Measurements from ENCODE around the gene TIMMDC1. TPM values are rescaled to one million over a fixed set of nuclear protein-coding genes. Genes with fewer than 3 reads are reported as not detected.

The TIMMDC1 gene
- total and polyA plus RNA-seq, 2 experiments from 2014 or later = 54.3 to 160 TPM

DNA sequence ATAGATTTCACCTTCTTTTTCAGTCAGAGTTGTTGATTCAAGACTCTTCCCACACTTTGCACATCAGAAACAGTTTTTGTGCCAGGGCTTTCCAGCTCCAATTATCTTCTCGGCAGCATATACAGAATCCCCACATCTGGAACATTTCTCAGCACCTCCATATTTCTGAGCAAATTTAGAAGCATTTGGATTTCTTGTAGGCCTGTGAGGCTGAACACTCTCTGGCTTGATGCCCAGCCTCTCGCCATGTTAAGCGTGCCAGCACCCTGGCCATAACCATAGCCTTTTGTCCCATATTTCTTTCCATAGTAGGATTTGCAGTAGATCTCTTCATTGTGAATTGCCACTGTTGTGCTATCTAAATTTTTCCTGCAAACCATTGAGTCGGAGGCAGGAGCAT is 32.8 kb downstream of the TIMMDC1 start:
- Histone ChIP-seq H3K9me3 (ENCODE audit: low read depth) (no peaks in the 10 kb centered on the region), H3K27ac (no peak overlapping the region), H3K4me1 (ENCODE audit: insufficient read depth) (peaks cover 11% of the 10 kb centered on the region), H3K4me3 (no peak overlapping the region), H3K9ac (no peak overlapping the region), H3K79me2 (ENCODE audit: insufficient read depth) (no peaks in the 10 kb centered on the region), H3K27me3 (replicated peaks; ENCODE audit: insufficient read depth) (no peaks in the 10 kb centered on the region), H3F3A (ENCODE audit: insufficient read depth) (peaks cover 4% of the 10 kb centered on the region), H4K20me1 (ENCODE audit: insufficient read depth) (no peaks in the 10 kb centered on the region), H3K36me3 (ENCODE audit: low read depth) (no peaks in the 10 kb centered on the region), H2AFZ (no peak overlapping the region), H3K4me2 (ENCODE audit: unreplicated experiment) (no peak overlapping the region), H3K9me2 (ENCODE audit: insufficient read depth) (no peaks in the 10 kb centered on the region)
- no peak for TF ChIP-seq EZH2phosphoT487 (IDR thresholded peaks at IDR 0.05; ENCODE audit: insufficient read depth, low read depth)
- no peak for TF ChIP-seq EZH2 (IDR thresholded peaks at IDR 0.05; ENCODE audit: insufficient read depth, poor library complexity, severe bottlenecking)
- in situ Hi-C loops (cut with MboI) = loop anchor here (25.0 kb wide), 1 partner anchor 656 kb away; no protein-coding TSS in a partner anchor
- WGBS, 2 experiments (ENCODE audit: low coverage in 1 of 2, low lambda C conversion rate in 2 of 2, missing lambda C conversion rate in 2 of 2) = 69 to 73% methylated on average over 4 of the region's 4 CpGs
- no peak for DNase-seq

- no peaks in the 10 kb centered on the region for H4K20me1 ChIP-seq (ENCODE audit: insufficient read depth)
- in situ Hi-C loops (cut with MboI) = loop anchor here (25.0 kb wide), 1 partner anchor 653 kb away; no protein-coding TSS in a partner anchor
- no peaks in the 10 kb centered on the region for H3K36me3 ChIP-seq (ENCODE audit: low read depth)
- H3K9me3 ChIP-seq (ENCODE audit: low read depth) = no peaks in the 10 kb centered on the region
- H3K4me3 ChIP-seq = no peak overlapping the region
- 25 to 36% methylated on average over 1 of the region's 1 CpG for WGBS, 2 experiments (ENCODE audit: low coverage in 1 of 2, low lambda C conversion rate in 2 of 2, missing lambda C conversion rate in 2 of 2)
- no peaks in the 10 kb centered on the region for H3K9me2 ChIP-seq (ENCODE audit: insufficient read depth)
- H3K9ac ChIP-seq = no peak overlapping the region
- no peak overlapping the region for H3K4me2 ChIP-seq (ENCODE audit: unreplicated experiment)
- H3K27me3 ChIP-seq (replicated peaks; ENCODE audit: insufficient read depth) = no peaks in the 10 kb centered on the region
- H2AFZ ChIP-seq = no peak overlapping the region
- TF ChIP-seq EZH2 (IDR thresholded peaks at IDR 0.05; ENCODE audit: insufficient read depth, poor library complexity, severe bottlenecking) (no peak), EZH2phosphoT487 (IDR thresholded peaks at IDR 0.05; ENCODE audit: insufficient read depth, low read depth) (no peak)
- no peaks in the 10 kb centered on the region for H3K79me2 ChIP-seq (ENCODE audit: insufficient read depth)
- no peak for DNase-seq
- peaks cover 11% of the 10 kb centered on the region for H3K4me1 ChIP-seq (ENCODE audit: insufficient read depth)
- H3F3A ChIP-seq (ENCODE audit: insufficient read depth) = peaks cover 1% of the 10 kb centered on the region
- H3K27ac ChIP-seq = no peak overlapping the region
Measured at GRCh38 chr3:119534296-119534695, 35.9 kb downstream of the TIMMDC1 start.

DNA sequence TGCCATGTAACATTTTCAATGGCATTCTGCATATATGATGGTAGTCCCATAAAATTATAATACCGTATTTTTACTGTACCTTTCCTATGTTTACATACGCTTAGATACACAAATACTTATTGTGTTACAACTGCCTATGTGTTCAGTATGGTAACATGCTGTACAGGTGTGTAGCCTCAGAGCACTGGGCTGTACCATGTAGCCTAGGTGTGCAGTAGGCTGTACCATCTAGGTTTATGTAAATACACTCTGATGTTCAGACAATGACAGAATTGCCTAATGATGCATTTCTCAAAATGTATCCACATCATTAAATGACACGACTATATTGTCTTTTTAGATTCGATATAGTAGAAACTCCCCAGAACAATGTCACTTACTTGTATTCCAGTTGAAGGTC is 38.4 kb downstream of the TIMMDC1 start:
- H3K4me1 ChIP-seq (ENCODE audit: insufficient read depth) = no peaks in the 10 kb centered on the region
- H3K4me3 ChIP-seq = no peak overlapping the region
- H2AFZ ChIP-seq = no peak overlapping the region
- H3F3A ChIP-seq (ENCODE audit: insufficient read depth) = no peaks in the 10 kb centered on the region
- DNase-seq = no peak
- no peaks in the 10 kb centered on the region for H3K9me2 ChIP-seq (ENCODE audit: insufficient read depth)
- 92 to 96% methylated on average over 4 of the region's 4 CpGs for WGBS, 2 experiments (ENCODE audit: low coverage in 1 of 2, low lambda C conversion rate in 2 of 2, missing lambda C conversion rate in 2 of 2)
- H3K9ac ChIP-seq = no peak overlapping the region
- H3K79me2 ChIP-seq (ENCODE audit: insufficient read depth) = no peaks in the 10 kb centered on the region
- H3K4me2 ChIP-seq (ENCODE audit: unreplicated experiment) = no peak overlapping the region
- TF ChIP-seq EZH2phosphoT487 (IDR thresholded peaks at IDR 0.05; ENCODE audit: insufficient read depth, low read depth) = no peak
- no peak for TF ChIP-seq EZH2 (IDR thresholded peaks at IDR 0.05; ENCODE audit: insufficient read depth, poor library complexity, severe bottlenecking)
- no peaks in the 10 kb centered on the region for H3K36me3 ChIP-seq (ENCODE audit: low read depth)
- H3K9me3 ChIP-seq (ENCODE audit: low read depth) = no peaks in the 10 kb centered on the region
- in situ Hi-C loops (cut with MboI) = loop anchor here (25.0 kb wide), 1 partner anchor 651 kb away; no protein-coding TSS in a partner anchor
- no peaks in the 10 kb centered on the region for H4K20me1 ChIP-seq (ENCODE audit: insufficient read depth)
- no peak overlapping the region for H3K27ac ChIP-seq
- H3K27me3 ChIP-seq (replicated peaks; ENCODE audit: insufficient read depth) = no peaks in the 10 kb centered on the region

DNA sequence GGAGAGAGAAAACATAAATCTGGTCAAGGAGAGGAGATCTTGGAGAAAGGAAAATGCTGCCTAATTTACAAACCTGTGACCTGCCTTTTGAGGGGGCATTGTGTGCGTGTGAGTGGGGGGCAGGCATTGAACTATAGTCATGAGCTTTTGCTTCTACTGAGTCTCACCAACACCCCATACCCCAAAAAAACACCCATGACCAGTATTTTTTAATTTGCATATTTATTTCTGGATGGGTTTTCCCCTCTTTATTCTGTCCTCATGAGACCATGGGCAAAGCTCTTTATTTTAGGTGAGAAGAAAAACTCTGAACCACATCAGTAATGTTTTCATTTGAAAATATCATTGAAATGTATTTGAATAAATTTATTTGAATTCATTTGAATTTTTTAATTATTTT is 40.4 kb downstream of the TIMMDC1 start:
- Histone ChIP-seq H3K27me3 (replicated peaks; ENCODE audit: insufficient read depth) (no peaks in the 10 kb centered on the region), H3K4me2 (ENCODE audit: unreplicated experiment) (no peak overlapping the region), H3K4me3 (no peak overlapping the region), H3K9ac (no peak overlapping the region), H3K27ac (no peak overlapping the region), H3K4me1 (ENCODE audit: insufficient read depth) (no peaks in the 10 kb centered on the region), H3K36me3 (ENCODE audit: low read depth) (no peaks in the 10 kb centered on the region), H3K9me3 (ENCODE audit: low read depth) (no peaks in the 10 kb centered on the region), H2AFZ (no peak overlapping the region), H3K9me2 (ENCODE audit: insufficient read depth) (no peaks in the 10 kb centered on the region), H3K79me2 (ENCODE audit: insufficient read depth) (no peaks in the 10 kb centered on the region), H3F3A (ENCODE audit: insufficient read depth) (no peaks in the 10 kb centered on the region), H4K20me1 (ENCODE audit: insufficient read depth) (no peaks in the 10 kb centered on the region)
- WGBS, 2 experiments (ENCODE audit: low coverage in 1 of 2, low lambda C conversion rate in 2 of 2, missing lambda C conversion rate in 2 of 2) = 60 to 62% methylated on average over 1 of the region's 1 CpG
- no peak for TF ChIP-seq EZH2phosphoT487 (IDR thresholded peaks at IDR 0.05; ENCODE audit: insufficient read depth, low read depth)
- TF ChIP-seq EZH2 (IDR thresholded peaks at IDR 0.05; ENCODE audit: insufficient read depth, poor library complexity, severe bottlenecking) = no peak
- DNase-seq = no peak
- in situ Hi-C loops (cut with MboI) = loop anchor here (25.0 kb wide), 1 partner anchor 649 kb away; no protein-coding TSS in a partner anchor

DNA sequence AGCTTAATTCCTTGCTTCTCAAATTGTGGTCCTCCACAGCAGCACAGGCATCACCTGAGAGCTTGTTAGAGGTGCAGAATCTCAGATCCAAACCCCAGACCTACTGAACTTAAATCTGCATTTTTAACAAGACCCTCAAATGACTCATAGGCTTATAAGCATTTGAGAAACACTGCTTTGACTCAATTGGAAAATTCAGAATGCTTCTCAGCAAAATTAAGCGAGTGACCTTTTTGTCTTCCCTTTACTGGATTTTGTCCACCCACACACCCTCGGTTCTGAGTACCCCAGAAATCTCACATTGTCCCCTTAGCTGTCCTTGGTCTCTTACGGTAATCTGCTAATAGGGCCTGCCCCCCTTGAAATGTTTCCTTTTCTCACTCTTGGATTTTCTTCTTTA is 43.2 kb downstream of the TIMMDC1 start:
- Histone ChIP-seq H3K27ac (no peak overlapping the region), H3K9me3 (ENCODE audit: low read depth) (no peaks in the 10 kb centered on the region), H3K4me1 (ENCODE audit: insufficient read depth) (no peaks in the 10 kb centered on the region), H3K9ac (no peak overlapping the region), H3F3A (ENCODE audit: insufficient read depth) (no peaks in the 10 kb centered on the region), H3K4me2 (ENCODE audit: unreplicated experiment) (no peak overlapping the region), H3K4me3 (no peak overlapping the region), H4K20me1 (ENCODE audit: insufficient read depth) (no peaks in the 10 kb centered on the region), H3K9me2 (ENCODE audit: insufficient read depth) (no peaks in the 10 kb centered on the region), H2AFZ (no peak overlapping the region), H3K79me2 (ENCODE audit: insufficient read depth) (no peaks in the 10 kb centered on the region), H3K27me3 (replicated peaks; ENCODE audit: insufficient read depth) (no peaks in the 10 kb centered on the region), H3K36me3 (ENCODE audit: low read depth) (no peaks in the 10 kb centered on the region)
- 53 to 55% methylated on average over 3 of the region's 3 CpGs for WGBS, 2 experiments (ENCODE audit: low coverage in 1 of 2, low lambda C conversion rate in 2 of 2, missing lambda C conversion rate in 2 of 2)
- no peak for DNase-seq
- TF ChIP-seq EZH2 (IDR thresholded peaks at IDR 0.05; ENCODE audit: insufficient read depth, poor library complexity, severe bottlenecking) (no peak), EZH2phosphoT487 (IDR thresholded peaks at IDR 0.05; ENCODE audit: insufficient read depth, low read depth) (no peak)
- in situ Hi-C loops (cut with MboI) = loop anchor here (25.0 kb wide), 1 partner anchor 646 kb away; no protein-coding TSS in a partner anchor

All from GM23248 (cell line).